IPS-18c (cell line): ENCODE results near the gene NSL1.
"Not testable (repeated sequence)": the region's sequence is repeated elsewhere in the genome, so short reads cannot be mapped to it uniquely, and the experiment has no call there.

ENCODE experiments used
- H3K4me3 ChIP-seq: 2 replicates; pipeline ENCODE4 v1.7.0; 2013; ENCODE audit warnings: low read depth, mild to moderate bottlenecking, low read length, moderate library complexity; ENCODE audit not compliant: insufficient read depth
- H3K9me3 ChIP-seq: one replicate; pipeline ENCODE4 v1.6.1; 2013; ENCODE audit warnings: mild to moderate bottlenecking, low read length, moderate library complexity; ENCODE audit not compliant: control insufficient read depth, insufficient read depth

Gene NSL1, protein sequence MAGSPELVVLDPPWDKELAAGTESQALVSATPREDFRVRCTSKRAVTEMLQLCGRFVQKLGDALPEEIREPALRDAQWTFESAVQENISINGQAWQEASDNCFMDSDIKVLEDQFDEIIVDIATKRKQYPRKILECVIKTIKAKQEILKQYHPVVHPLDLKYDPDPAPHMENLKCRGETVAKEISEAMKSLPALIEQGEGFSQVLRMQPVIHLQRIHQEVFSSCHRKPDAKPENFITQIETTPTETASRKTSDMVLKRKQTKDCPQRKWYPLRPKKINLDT

DNA sequence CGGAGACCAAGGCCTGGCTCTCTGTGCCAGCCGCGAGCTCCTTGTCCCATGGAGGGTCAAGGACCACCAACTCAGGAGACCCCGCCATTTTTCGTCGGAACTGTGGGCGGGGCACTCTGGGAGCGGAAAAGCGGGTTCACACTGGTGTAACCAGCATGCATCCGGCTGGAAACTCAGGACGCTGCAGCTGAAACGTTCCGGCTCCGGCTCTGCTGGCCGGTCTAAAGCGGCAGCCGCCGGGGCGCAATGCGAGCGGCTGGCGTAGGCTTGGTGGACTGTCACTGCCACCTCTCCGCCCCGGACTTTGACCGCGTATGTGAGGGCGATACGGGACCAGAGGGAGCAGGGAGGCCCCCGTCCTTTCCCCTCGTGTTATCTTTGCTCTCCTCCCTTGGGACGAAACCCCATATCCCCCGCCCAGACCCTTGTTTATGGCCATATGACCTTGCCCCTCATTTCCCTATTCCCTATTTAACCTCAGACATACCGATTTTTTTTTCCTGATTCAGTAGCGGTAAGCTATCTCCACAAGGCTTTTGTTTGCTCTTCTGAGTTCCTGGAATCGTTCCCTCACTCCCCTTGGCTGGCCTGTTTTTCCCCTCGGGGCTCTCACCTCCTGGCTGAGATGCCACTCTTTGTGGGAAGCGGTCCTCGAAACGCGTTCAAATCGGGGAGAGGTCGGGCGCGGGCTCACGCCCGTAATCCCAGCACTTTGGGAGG, at the start of gene NSL1, which contains the start of gene TATDN3:
Gene NSL1, minus strand, starts transcription at position 102 of the 720 bp plus-strand sequence. Its CDS starts 14 bp downstream, at position 88.
Gene TATDN3, plus strand, starts transcription at position 219 of the 720 bp plus-strand sequence. Its CDS starts 28 bp downstream, at position 247.
- H3K4me3 ChIP-seq = peak within 1 kb of the TSS; percentile 78
- H3K9me3 ChIP-seq = no peaks in the 10 kb centered on the region

DNA sequence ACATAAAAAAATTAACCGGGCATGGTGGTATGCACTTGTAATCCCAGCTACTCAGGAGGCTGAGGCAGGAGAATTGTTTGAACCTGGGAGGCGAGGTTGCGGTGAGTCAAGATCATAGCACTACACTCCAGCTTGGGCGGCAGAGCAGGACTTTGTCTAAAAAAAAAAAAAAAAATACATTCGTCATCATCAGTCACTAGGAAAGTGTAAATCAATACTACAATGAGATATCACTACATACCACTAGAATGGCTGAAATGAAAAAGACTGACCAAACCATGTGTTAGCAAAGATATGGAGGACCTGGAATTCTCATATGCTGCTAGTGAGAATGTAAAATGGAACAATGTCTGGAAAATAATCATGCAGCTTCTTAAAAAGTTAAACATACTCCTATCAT, 46.6 kb upstream of the NSL1 start:
- H3K4me3 ChIP-seq = no peak overlapping the region
- H3K9me3 ChIP-seq = no peaks in the 10 kb centered on the region

DNA sequence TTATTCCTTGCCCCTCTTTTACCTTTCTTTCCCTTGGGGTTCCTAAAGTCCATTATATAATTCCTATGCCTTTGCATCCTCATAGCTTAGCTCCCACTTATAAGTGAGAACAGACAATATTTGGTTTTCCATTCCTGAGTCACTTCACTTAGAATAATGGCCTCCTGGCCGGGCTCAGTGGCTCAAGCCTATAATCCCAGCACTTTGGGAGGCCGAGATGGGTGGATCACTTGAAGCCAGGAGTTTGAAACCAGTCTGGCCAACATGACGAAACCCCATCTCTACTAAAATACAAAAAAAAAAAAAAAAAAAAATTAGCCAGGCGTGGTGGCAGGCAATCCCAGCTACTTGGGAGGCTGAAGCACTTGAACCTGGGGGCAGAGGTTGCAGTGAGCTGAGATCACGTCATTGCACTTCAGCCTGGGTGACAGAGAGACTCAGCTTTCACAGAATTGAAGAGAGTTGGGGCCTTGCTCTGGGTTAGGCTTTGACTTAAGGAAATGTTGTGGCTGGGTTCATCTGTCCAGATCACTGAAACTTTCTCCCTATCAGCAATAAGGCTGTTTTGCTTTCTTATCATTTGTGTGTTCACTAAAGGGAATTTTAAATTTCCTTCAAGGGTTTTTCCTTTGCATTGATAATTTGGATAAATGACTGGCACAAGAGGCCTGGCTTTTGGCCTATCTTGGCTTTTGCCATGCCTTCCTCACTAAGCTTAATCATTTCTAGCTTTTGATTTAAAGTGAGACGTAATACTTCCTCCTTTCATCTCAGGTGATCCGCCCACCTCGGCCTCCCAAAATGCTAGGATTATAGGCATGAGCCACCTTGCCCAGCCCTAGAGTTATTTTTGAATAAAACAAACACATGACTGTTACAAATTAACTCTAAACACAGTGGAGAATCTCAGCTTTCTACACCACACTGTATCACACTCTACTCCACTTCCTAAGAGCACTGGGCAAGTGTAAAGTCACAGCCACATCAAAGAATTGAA, 41.9 kb upstream of the NSL1 start:
- not testable (repeated sequence) for H3K9me3 ChIP-seq, H3K4me3 ChIP-seq

DNA sequence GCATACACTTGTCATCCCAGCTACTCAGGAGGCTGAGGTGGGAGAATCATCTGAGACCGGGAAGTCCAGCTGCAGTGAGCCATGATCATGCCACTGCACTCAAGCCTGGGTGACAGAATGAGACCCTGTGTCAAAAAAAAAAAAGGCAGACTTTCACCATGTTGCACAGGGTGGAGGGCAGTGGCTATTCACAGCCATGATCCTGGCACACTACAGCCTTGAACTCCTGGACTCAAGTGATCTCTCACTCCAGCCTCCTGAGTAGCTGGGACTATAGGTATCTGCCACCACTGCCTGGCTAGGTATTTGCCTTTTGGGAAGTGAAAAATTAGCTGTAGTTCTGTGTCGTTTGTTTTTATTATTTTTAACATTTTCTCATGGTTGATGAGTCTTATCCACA, 36.8 kb upstream of the NSL1 start:
- H3K4me3 ChIP-seq = no peak overlapping the region

DNA sequence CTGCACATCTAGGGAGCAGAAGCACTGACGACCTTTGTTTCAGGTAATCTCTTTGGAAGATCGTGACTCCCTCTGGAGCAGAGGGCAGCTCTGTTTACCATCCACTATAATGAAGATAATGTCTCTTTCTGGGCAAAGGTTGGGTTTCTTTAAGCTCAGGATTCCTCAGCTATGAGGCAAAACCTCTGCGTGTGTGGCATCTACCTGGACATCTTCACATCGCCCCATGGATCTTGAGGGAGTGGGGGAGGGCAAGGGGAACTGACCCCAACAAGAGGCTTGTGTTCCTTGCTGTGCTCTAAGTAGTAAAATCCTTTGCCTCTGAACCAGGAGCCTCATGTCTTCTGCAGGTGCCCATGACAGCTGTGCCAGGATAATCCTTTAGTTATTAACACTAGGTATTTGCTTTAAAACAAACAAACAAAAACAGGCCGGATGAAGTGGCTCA, 36.3 kb upstream of the NSL1 start:
- Histone ChIP-seq H3K4me3 (no peak overlapping the region), H3K9me3 (peaks cover 13% of the 10 kb centered on the region)

More for the DNA sequence above, 36.8 kb upstream of the NSL1 start:
- peaks cover 13% of the 10 kb centered on the region for H3K9me3 ChIP-seq

DNA sequence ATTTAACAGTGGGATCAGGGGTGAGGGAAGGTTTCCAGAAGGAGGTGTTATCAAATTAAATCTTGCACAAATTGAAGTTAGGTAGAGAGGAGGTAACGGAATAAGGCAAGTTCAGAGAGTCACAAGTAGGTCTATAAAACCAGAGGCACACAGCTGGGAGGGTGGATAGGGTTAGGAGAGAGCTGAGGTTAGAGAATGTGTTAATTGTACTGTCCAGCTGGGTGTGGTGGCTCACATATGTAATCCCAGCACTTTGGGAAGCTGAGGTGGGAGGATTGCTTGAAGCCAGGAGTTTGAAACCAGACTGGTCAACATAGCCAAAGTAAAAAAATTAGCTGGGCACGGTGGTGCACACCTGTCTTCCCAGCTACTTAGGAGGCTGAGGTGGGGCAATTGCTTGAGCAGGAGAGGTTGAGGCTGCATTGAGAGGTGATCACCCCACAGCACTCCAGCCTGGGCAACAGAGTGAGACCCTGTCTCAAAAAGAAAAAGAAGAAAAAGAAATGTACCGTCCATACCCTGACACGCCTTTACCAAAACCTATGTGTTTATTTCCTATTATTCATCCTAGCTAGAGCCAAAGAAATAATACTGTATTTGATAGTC, 35.7 kb upstream of the NSL1 start:
- Histone ChIP-seq H3K9me3 (peaks cover 13% of the 10 kb centered on the region), H3K4me3 (no peak overlapping the region)

DNA sequence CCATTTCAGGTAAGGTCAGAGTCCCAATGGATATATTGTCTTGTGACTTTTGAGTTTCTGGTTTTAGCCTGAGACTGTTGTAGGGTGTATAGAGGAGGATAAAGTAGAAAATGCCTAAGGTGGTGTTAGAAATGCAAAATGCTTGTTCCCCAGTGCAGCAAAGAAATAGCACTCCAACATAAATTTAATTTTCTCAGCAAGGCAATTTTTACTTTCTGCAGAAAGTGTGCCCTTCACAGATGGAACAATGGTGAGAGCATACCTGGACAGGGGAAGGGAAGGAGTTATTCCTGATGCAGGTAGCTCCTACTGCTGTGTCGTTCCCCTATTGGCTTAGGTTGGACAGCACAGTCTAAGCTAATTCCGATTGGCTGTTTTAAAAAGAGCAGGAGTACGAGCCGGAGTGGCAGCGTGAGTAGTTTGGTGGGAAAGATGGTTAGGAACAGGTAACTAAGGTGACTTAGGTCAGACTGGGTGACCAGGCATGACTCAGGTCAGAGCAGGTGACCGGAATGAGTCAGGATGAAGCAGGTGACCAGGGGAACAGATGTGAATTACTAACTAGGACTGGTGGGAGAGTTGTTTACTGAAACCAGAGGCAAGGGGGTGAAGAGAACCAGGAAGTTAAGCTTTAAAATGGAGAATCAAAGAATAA, 34.3 kb upstream of the NSL1 start:
- Histone ChIP-seq H3K9me3 (peaks cover 13% of the 10 kb centered on the region), H3K4me3 (no peak overlapping the region)

DNA sequence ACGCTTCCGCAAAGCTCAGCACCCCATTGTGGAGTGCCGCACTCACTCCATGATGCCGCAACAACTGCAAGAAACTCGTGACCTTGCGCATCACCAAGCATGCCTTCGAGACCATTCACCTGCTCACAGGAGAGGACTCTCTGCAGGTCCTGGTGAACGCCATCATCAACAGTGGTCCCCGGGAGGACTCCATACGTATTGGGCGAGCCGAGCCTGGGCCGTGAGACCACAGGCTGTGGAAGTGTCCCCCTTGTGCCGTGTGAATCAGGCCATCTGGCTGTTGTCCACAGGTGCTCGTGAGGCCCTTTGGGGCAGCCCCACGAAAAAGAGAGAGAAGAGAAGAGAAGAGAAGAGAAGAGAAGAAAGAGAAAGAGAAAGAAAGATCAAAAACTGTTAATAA, 32.6 kb upstream of the NSL1 start:
- Histone ChIP-seq H3K4me3 (no peak overlapping the region), H3K9me3 (peaks cover 13% of the 10 kb centered on the region)

DNA sequence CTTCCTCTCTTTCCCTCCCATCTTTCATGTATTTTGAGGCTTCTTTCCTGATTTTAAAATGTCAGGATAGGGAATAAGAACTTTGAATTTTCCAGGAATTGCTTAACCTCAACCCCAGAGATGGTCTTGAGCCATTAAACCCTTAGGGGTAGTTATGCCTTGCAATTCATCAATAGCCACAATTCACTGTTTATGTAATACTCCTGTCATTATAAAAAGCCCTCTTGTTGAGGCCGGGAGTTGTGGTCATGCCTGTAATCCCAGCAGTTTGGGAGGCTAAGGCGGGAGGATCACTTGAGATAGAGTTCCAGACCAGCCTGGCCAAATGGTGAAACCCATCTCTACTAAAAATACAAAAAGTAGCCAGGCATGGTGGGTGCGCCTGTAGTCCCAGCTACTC, 31.4 kb upstream of the NSL1 start:
- no peak overlapping the region for H3K4me3 ChIP-seq

DNA sequence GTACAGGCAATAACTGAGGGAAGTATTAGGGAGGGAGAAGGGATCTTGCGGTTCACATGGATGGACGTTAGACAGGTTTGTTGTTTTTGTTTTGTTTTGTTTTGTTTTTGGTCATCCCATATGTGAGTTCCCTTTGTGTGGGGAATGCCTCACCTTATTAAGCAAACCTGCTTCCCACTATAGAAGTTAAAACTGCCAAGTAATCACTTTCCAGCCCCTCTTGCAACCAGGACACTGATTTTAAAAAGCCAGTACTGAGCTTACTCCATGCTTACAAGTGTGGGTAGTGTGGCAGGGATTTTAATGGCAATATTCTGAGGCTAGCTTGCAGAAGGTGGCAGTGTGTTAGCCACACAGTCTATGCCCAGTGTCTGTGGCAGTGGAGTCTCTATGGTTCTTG, 29.4 kb upstream of the NSL1 start:
- Histone ChIP-seq H3K9me3 (peaks cover 12% of the 10 kb centered on the region), H3K4me3 (no peak overlapping the region)

More for the DNA sequence above, 31.4 kb upstream of the NSL1 start:
- H3K9me3 ChIP-seq = peaks cover 13% of the 10 kb centered on the region

DNA sequence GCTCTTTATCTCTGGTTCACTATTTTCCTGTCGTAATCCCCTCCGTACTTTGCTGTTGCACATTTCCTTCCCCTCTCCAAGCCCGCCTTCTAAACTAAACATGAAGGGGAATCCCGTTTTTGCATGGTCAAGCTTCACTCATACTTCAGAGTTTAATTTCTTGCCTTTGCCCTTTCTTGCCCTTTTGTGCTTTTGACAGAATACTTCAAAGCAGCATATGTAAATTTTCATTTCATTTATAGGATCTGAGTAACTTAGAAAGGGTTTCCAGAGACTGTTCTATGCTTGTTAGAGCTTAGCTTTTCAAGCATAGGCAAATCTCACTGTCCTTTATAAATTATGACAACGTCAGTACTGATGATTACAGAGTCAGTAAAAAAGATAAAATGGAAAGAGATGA, 28.1 kb upstream of the NSL1 start:
- Histone ChIP-seq H3K9me3 (no peaks in the 10 kb centered on the region), H3K4me3 (no peak overlapping the region)

DNA sequence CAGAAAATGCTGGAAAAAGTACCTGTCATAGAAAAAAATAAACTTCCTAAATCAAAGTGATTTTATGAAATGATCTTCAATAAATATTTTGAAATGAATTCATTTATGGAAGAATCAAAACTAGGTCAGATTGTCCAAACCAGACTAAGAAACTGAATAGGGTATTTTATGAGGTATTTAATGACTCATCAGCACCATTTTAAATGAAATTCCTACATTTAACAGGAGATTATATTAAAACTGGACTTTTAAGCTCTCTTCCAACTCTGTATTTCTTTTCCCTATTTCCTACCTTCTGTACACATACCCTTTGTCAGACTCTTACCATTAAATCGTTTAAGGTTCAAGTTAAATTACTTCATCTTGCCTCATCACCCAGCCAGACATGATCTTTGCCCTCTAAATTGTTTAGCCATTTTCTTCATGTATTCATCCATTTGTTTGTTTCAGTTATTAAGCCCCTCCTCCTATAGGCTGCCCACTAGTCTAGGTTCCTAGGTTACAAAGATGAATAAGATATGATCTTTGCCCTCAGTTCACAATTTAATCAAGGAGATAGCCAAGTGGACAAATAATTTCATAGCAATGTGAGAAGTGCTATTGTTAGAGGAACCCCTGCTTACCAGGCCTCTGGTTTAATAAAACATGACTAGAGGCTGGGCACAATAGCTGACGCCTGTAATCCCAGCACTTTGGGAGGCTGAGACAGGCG, 25.1 kb upstream of the NSL1 start:
- H3K9me3 ChIP-seq = no peaks in the 10 kb centered on the region
- no peak overlapping the region for H3K4me3 ChIP-seq

DNA sequence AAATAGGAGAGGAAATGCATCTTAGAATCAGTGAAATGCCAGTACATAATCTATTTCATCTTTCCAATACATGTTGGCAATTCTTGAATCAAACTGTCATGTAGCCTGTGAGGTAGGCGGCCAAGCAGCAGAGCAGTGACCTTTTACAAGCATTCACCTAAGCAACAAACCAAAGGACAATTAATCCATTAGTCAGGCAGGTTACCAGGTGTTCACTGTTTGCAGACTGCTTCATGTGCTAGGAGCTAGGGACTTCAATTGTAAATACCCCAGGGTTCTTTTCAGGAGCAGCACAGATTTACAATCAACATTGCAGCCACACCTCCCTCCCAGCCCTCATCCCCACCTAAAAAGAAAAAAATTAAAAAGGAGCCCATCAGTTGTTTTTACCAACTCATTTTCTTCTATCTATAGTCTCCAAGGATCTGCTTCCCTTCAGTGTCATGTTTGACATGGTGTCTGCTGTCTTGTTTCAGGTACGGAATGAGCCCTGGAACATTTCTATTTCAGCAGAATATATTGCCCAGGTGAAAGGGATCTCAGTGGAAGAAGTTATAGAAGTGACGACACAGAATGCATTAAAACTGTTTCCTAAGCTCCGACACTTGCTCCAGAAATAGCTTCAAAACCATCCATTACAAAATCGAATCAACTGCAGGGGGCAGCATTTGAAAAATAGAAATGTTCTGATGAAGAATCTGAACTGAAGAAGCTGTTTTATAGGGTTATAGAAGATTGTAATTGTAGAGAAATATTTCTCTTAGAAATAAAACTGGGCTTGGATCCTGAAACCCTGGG, 23.2 kb upstream of the NSL1 start:
- no peak overlapping the region for H3K4me3 ChIP-seq
- no peaks in the 10 kb centered on the region for H3K9me3 ChIP-seq

DNA sequence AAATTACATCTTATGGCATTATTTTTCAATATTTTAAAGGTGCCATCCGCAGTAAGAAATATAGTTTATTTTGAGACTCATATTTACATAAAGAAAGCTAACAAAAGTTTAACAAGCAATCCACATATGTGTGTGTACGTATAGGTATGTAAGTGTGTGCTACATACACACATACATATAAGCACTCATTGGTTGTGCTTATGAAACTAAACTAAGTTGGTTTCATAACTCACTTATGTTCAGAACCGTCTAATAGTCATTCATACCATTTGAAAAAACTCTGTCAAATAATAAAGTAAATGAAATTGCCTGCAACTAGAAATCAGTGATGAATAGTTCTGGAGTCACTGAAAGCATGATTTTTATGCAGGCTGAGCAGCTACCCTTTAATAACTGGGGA, 14.2 kb upstream of the NSL1 start:
- H3K9me3 ChIP-seq = no peaks in the 10 kb centered on the region
- no peak overlapping the region for H3K4me3 ChIP-seq

DNA sequence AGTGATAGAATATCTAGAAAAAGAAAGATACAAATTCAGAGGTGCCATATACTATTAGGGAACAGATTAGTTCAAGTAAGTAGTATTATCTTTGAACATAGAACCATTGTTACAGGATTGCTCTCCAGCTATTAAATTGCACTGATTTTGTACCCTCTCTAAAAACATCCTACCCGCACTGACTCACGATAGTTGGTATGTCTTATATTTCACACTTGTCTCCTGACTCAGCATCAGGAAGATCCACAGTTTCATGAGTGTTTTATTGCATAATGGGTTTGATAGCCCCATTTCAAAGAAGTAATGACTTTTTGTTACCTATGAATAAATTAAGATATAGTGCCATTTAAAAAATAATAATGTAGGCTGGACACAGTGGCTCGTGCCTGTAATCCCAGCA, 6.1 kb upstream of the NSL1 start:
- no peak overlapping the region for H3K4me3 ChIP-seq
- no peaks in the 10 kb centered on the region for H3K9me3 ChIP-seq
